NB4 (cell line): ENCODE measurements around the gene SLC25A14.

Experiments used
- MAX ChIP-seq: IDR thresholded peaks from 2 replicates; pipeline ENCODE4 v1.6.1; 2011; ENCODE audit warnings: low read depth, low read length
- TF ChIP-seq, protein P1 (sequence below): IDR thresholded peaks from one replicate; pipeline ENCODE4 v1.5.1; 2012; ENCODE audit warnings: low read depth, low read length

DNA sequence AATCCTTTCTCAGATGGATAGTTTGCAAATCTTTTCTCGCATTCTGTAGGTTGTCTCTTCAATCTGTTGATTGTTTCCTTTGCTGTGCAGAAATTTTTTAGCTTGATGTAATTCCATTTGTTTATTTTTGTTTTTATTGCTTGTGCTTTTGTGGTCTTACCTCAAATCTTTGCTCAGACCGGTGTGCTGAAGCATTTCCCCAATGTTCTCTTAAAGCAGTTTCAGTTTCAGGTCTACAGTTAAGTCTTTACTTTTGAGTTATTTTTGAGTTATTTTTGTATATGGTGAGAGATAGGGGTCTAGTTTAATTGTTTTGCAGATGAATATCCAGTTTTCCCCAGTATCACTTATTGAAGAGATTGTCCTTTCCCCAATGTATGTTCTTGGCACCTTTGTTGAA lies 18.2 kb upstream of the SLC25A14 start:
- TF ChIP-seq, protein P1, sequence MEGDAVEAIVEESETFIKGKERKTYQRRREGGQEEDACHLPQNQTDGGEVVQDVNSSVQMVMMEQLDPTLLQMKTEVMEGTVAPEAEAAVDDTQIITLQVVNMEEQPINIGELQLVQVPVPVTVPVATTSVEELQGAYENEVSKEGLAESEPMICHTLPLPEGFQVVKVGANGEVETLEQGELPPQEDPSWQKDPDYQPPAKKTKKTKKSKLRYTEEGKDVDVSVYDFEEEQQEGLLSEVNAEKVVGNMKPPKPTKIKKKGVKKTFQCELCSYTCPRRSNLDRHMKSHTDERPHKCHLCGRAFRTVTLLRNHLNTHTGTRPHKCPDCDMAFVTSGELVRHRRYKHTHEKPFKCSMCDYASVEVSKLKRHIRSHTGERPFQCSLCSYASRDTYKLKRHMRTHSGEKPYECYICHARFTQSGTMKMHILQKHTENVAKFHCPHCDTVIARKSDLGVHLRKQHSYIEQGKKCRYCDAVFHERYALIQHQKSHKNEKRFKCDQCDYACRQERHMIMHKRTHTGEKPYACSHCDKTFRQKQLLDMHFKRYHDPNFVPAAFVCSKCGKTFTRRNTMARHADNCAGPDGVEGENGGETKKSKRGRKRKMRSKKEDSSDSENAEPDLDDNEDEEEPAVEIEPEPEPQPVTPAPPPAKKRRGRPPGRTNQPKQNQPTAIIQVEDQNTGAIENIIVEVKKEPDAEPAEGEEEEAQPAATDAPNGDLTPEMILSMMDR: no peak
- no peak for TF ChIP-seq MAX
